ENCODE results near the gene TUBB2A.

Gene TUBB2A

DNA sequence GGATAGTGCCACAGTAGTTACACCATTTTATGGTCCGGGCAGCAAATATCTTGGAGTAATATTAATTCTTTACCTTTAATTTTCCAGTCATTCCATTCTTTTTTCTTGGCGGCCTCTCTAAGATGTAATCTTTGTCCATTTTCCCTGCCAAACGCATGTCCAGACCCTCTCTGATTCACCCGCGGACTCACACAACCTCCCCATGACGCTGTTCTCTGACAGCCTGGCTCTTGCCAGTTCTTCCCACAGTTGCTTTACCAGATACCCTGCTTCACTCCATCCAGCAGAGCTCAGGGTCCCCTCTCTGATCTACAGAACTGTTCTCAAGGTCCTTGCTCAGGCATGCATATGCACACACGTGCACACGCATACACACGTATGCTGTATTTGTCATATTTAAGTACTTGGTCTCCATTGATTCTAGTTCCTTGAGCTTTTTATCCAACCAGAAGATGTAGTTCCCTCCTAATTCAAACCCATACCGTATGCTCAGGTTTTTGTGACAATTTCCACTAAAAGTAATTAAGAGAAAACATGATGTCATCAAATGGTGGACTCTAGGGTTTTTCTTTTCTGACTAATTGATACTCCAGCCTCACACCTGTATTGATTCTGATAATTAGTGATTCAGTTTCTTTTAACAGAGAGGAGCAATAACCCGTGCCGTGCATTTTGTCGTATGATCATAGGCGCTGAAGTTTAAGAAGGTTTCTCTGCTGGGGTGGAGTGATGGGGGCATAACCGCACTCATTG lies 28.8 kb downstream of the TUBB2A start:
- no peak overlapping the region for H3K4me2 ChIP-seq (ENCODE audit: low read depth, low read length, poor library complexity, severe bottlenecking)
- H2AFZ ChIP-seq (ENCODE audit: low read depth, low read length, severe bottlenecking): no peak overlapping the region
- no peak overlapping the region for H3K9ac ChIP-seq (ENCODE audit: low read length)
- H3K79me2 ChIP-seq (ENCODE audit: insufficient read depth, low read length): no peaks in the 10 kb centered on the region
- no peaks in the 10 kb centered on the region for H4K20me1 ChIP-seq (ENCODE audit: low read depth, low read length)
- no peak overlapping the region for H3K4me3 ChIP-seq (ENCODE audit: insufficient read depth, low read length, poor library complexity, severe bottlenecking)
- no peaks in the 10 kb centered on the region for H3K9me3 ChIP-seq (ENCODE audit: insufficient read depth, low read length)
- no peaks in the 10 kb centered on the region for H3K27me3 ChIP-seq (ENCODE audit: low read length)
- peaks cover 3% of the 10 kb centered on the region; the same call in 1 of the 2 replicates for H3F3A ChIP-seq (ENCODE audit: insufficient read depth)
- H3K36me3 ChIP-seq (ENCODE audit: low read length): no peaks in the 10 kb centered on the region
- H3K27ac ChIP-seq (ENCODE audit: low read depth, low read length): no peak overlapping the region
- H3K9me2 ChIP-seq (replicated peaks; ENCODE audit: insufficient read depth, low read length): no peaks in the 10 kb centered on the region
- TF ChIP-seq EZH2phosphoT487 (conservative IDR thresholded peaks at IDR 0.05; ENCODE audit: low read length) (no peak), CTCF (IDR thresholded peaks at IDR 0.05; ENCODE audit: insufficient read depth, low read length, poor library complexity, severe bottlenecking) (no peak)

DNA sequence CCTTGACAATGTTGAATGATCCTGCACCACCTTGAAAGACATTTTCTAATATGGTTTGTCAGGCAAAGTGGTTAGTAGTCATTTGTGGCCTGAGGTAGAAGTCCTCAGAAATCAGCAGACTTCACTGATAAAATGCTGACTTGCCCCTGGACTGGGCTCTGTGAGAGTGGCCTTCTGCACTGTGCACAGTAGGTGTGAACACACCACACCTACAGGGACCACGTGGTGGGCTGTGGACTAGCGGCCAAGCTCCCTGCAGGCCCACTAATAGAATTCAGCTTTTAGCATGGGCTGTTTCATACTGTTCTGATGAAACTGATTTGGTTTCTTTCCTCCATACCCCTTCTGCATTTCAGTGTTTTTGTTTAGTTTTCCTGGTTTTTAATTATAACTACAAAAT lies 31.5 kb downstream of the TUBB2A start:
- no peaks in the 10 kb centered on the region for H3K9me2 ChIP-seq (replicated peaks; ENCODE audit: insufficient read depth, low read length)
- peaks cover 3% of the 10 kb centered on the region; the same call in 1 of the 2 replicates for H3F3A ChIP-seq (ENCODE audit: insufficient read depth)
- no peaks in the 10 kb centered on the region for H4K20me1 ChIP-seq (ENCODE audit: low read depth, low read length)
- TF ChIP-seq CTCF (IDR thresholded peaks at IDR 0.05; ENCODE audit: insufficient read depth, low read length, poor library complexity, severe bottlenecking) (no peak), EZH2phosphoT487 (conservative IDR thresholded peaks at IDR 0.05; ENCODE audit: low read length) (no peak)
- H3K36me3 ChIP-seq (ENCODE audit: low read length): no peaks in the 10 kb centered on the region
- no peak overlapping the region for H2AFZ ChIP-seq (ENCODE audit: low read depth, low read length, severe bottlenecking)
- no peak overlapping the region for H3K9ac ChIP-seq (ENCODE audit: low read length)
- no peak overlapping the region for H3K27ac ChIP-seq (ENCODE audit: low read depth, low read length)
- H3K4me2 ChIP-seq (ENCODE audit: low read depth, low read length, poor library complexity, severe bottlenecking): peak overlapping the region; percentile 22
- no peaks in the 10 kb centered on the region for H3K79me2 ChIP-seq (ENCODE audit: insufficient read depth, low read length)
- H3K4me3 ChIP-seq (ENCODE audit: insufficient read depth, low read length, poor library complexity, severe bottlenecking): no peak overlapping the region
- H3K27me3 ChIP-seq (ENCODE audit: low read length): no peaks in the 10 kb centered on the region
- H3K9me3 ChIP-seq (ENCODE audit: insufficient read depth, low read length): no peaks in the 10 kb centered on the region

DNA sequence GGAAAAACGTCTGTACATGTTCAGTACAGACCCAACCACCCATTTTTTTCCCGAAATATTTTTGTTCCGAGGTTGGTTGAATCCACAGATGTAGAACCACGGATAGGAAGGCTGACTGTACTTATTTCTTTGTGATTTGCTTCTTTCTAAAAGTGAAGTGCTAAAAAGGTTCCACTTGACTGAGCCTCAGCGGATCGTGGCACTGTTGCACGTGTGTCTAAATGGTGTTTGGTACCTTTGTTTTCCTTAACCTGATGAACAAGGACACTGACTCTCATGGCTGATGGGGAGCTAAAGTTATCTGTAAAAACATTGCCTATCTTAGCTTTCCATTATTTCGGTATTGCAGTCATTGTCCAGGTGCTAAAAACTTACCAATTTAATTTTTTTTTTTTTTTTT lies 32.7 kb downstream of the TUBB2A start:
- Histone ChIP-seq H3K36me3 (ENCODE audit: low read length) (no peaks in the 10 kb centered on the region), H2AFZ (ENCODE audit: low read depth, low read length, severe bottlenecking) (no peak overlapping the region), H3F3A (ENCODE audit: insufficient read depth) (peaks cover 3% of the 10 kb centered on the region; the same call in 1 of the 2 replicates), H3K9me2 (replicated peaks; ENCODE audit: insufficient read depth, low read length) (no peaks in the 10 kb centered on the region), H3K9me3 (ENCODE audit: insufficient read depth, low read length) (no peaks in the 10 kb centered on the region), H3K9ac (ENCODE audit: low read length) (no peak overlapping the region), H3K4me3 (ENCODE audit: insufficient read depth, low read length, poor library complexity, severe bottlenecking) (no peak overlapping the region), H3K4me2 (ENCODE audit: low read depth, low read length, poor library complexity, severe bottlenecking) (peak overlapping the region; percentile 8), H3K27ac (ENCODE audit: low read depth, low read length) (no peak overlapping the region), H3K27me3 (ENCODE audit: low read length) (no peaks in the 10 kb centered on the region), H3K79me2 (ENCODE audit: insufficient read depth, low read length) (no peaks in the 10 kb centered on the region), H4K20me1 (ENCODE audit: low read depth, low read length) (no peaks in the 10 kb centered on the region)
- no peak for TF ChIP-seq CTCF (IDR thresholded peaks at IDR 0.05; ENCODE audit: insufficient read depth, low read length, poor library complexity, severe bottlenecking)
- TF ChIP-seq EZH2phosphoT487 (conservative IDR thresholded peaks at IDR 0.05; ENCODE audit: low read length): no peak

All from SU-DHL-6 (cell line).